ENCODE results near the gene GOLGA8N.
"Not testable (repeated sequence)": the region's sequence is repeated elsewhere in the genome, so short reads cannot be mapped to it uniquely, and the experiment has no call there.

GRCh38 chr15:32543456-32543855, 49.8 kb upstream of the GOLGA8N start:
- TF ChIP-seq, protein P1, sequence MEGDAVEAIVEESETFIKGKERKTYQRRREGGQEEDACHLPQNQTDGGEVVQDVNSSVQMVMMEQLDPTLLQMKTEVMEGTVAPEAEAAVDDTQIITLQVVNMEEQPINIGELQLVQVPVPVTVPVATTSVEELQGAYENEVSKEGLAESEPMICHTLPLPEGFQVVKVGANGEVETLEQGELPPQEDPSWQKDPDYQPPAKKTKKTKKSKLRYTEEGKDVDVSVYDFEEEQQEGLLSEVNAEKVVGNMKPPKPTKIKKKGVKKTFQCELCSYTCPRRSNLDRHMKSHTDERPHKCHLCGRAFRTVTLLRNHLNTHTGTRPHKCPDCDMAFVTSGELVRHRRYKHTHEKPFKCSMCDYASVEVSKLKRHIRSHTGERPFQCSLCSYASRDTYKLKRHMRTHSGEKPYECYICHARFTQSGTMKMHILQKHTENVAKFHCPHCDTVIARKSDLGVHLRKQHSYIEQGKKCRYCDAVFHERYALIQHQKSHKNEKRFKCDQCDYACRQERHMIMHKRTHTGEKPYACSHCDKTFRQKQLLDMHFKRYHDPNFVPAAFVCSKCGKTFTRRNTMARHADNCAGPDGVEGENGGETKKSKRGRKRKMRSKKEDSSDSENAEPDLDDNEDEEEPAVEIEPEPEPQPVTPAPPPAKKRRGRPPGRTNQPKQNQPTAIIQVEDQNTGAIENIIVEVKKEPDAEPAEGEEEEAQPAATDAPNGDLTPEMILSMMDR (IDR thresholded peaks at IDR 0.05): not testable (repeated sequence)
- not testable (repeated sequence) for TF ChIP-seq EP300, POLR2A (IDR thresholded peaks at IDR 0.05)
